Keratinocyte (primary cell): ENCODE measurements around the gene PDZRN4. TPM values are rescaled to one million over a fixed set of nuclear protein-coding genes. Genes with fewer than 3 reads are reported as not detected.

Experiments used
- DNase-seq: peaks from one replicate; pipeline ENCODE4 v3.0.0-alpha.2; 2011; ENCODE audit warnings: low read depth, missing footprints, low spot score
- FAIRE-seq: peaks from 2 replicates; lab custom pipeline; 2011; peaks lifted over from hg19 to GRCh38; lab: Jason Lieb, UNC
- H2AFZ ChIP-seq: 2 replicates; pipeline ENCODE4 v1.6.0; 2012; ENCODE audit warnings: low read length, control low read depth, inconsistent platforms; ENCODE audit not compliant: control insufficient read depth
- H3K27ac ChIP-seq: 2 replicates; pipeline ENCODE4 v1.5.1; 2011; ENCODE audit warnings: low read length; ENCODE audit not compliant: control insufficient read depth, insufficient read depth
- H3K27me3 ChIP-seq: 3 replicates; pipeline ENCODE4 v1.6.0; 2011; ENCODE audit warnings: low read length; ENCODE audit not compliant: control insufficient read depth, insufficient read depth; ENCODE audit errors: extremely low read depth
- H3K36me3 ChIP-seq, 2 experiments: 2 replicates in 1 of 2; 3 replicates in 1 of 2; pipeline ENCODE4 v1.5.1; 2011; ENCODE audit warnings: low read length in 2 of 2, mild to moderate bottlenecking in 1 of 2; ENCODE audit not compliant: control insufficient read depth in 2 of 2, insufficient read depth in 2 of 2; ENCODE audit errors: extremely low read depth in 1 of 2
- H3K4me1 ChIP-seq: 3 replicates; pipeline ENCODE4 v1.5.1; 2011; ENCODE audit warnings: low read length; ENCODE audit not compliant: control insufficient read depth, insufficient read depth; ENCODE audit errors: extremely low read depth
- H3K4me2 ChIP-seq: 3 replicates; pipeline ENCODE4 v1.6.0; 2011; ENCODE audit warnings: low read depth, low read length; ENCODE audit not compliant: control insufficient read depth, insufficient read depth; ENCODE audit errors: extremely low read depth
- H3K4me3 ChIP-seq, 3 experiments: fragments of 200-600 bp in 1 of 3; sonication (generic) in 1 of 3; 2 replicates in 2 of 3; 3 replicates in 1 of 3; pipeline ENCODE4 v1.5.1; 2011 to 2016; ENCODE audit warnings: low read length in 3 of 3, mild to moderate bottlenecking in 3 of 3, control low read depth in 2 of 3, inconsistent platforms in 1 of 3, low read depth in 1 of 3, mixed read lengths in 1 of 3, mixed run types in 1 of 3, moderate library complexity in 1 of 3; ENCODE audit not compliant: control insufficient read depth in 2 of 3, insufficient read depth in 2 of 3; ENCODE audit errors: extremely low read depth in 1 of 3
- H3K79me2 ChIP-seq: 2 replicates; pipeline ENCODE4 v1.6.0; 2012; ENCODE audit warnings: low read length; ENCODE audit not compliant: control insufficient read depth, insufficient read depth
- H3K9ac ChIP-seq: 3 replicates; pipeline ENCODE4 v1.6.0; 2011; ENCODE audit warnings: low read length; ENCODE audit not compliant: control insufficient read depth, insufficient read depth; ENCODE audit errors: extremely low read depth
- H3K9me1 ChIP-seq: 3 replicates; pipeline ENCODE4 v1.6.0; 2011; ENCODE audit warnings: low read length; ENCODE audit not compliant: control insufficient read depth, insufficient read depth; ENCODE audit errors: extremely low read depth
- H3K9me3 ChIP-seq: 2 replicates; pipeline ENCODE4 v1.5.1; 2012; ENCODE audit warnings: low read depth, low read length; ENCODE audit not compliant: control insufficient read depth
- H4K20me1 ChIP-seq: 3 replicates; pipeline ENCODE4 v1.6.0; 2011; ENCODE audit warnings: low read length; ENCODE audit not compliant: control insufficient read depth, insufficient read depth; ENCODE audit errors: extremely low read depth
- CTCF ChIP-seq, 3 experiments: IDR thresholded peaks in 1 of 3; conservative IDR thresholded peaks in 1 of 3; optimal IDR thresholded peaks in 1 of 3; 2 replicates in 2 of 3; 3 replicates in 1 of 3; pipeline versions ENCODE3 to v1.5.1; 2011; ENCODE audit warnings: low read length in 3 of 3, mild to moderate bottlenecking in 3 of 3, moderate library complexity in 2 of 3, control low read depth in 1 of 3, inconsistent platforms in 1 of 3; ENCODE audit not compliant: insufficient read depth in 2 of 3; ENCODE audit errors: extremely low read depth in 1 of 3
- EZH2 ChIP-seq: IDR thresholded peaks from one replicate; pipeline ENCODE4 v1.6.1; 2012; ENCODE audit warnings: inconsistent platforms, mild to moderate bottlenecking, low read length, moderate library complexity
- dilution Hi-C: fragments of 300-500 bp; cut with MboI; formaldehyde crosslinking; loops from one replicate; pipeline ENCODE4 v1.7.0; 2020; ENCODE audit warnings: low sequenced_read_pairs; ENCODE audit not compliant: extremely low pct_ligation_motif_present
- polyA plus RNA-seq, 5 experiments: library from polyadenylated mRNA; depleted of rRNA in 3 of 5; stranded (reverse) in 3 of 5; stranded (forward) in 1 of 5; unstranded in 1 of 5; fragments of >200 nt; gene quantifications; 1 replicate in 1 of 5; 2 replicates in 3 of 5; 3 replicates in 1 of 5; pipeline versions ENCODE4 v1.2.1 to v1.2.3, GENCODE V29; 2011 to 2012; ENCODE audit warnings: missing spikeins in 2 of 5, low read depth in 1 of 5, low replicate concordance in 1 of 5

PDZRN4 gene
- polyA plus RNA-seq, 1 donor (not counting 4 experiments of a cell fraction or from before 2014, with no cell fraction given) = not detected

GRCh38 chr12:41485203-41485602 is 297.1 kb downstream of the PDZRN4 start:
- no peak overlapping the region for H3K4me2 ChIP-seq
- H3K9me1 ChIP-seq = no peaks in the 10 kb centered on the region
- dilution Hi-C loops = no loop called here
- no peak for FAIRE-seq
- peak overlapping the region; percentile 27 for H2AFZ ChIP-seq
- H3K36me3 ChIP-seq = no peaks in the 10 kb centered on the region
- H3K79me2 ChIP-seq = no peaks in the 10 kb centered on the region
- H3K9ac ChIP-seq = no peak overlapping the region
- H3K4me1 ChIP-seq = no peaks in the 10 kb centered on the region
- no peaks in the 10 kb centered on the region for H3K27me3 ChIP-seq
- DNase-seq = no peak
- H3K4me3 ChIP-seq = no peak overlapping the region
- no peaks in the 10 kb centered on the region for H3K9me3 ChIP-seq
- H3K27ac ChIP-seq = no peak overlapping the region
- no peaks in the 10 kb centered on the region for H4K20me1 ChIP-seq
- TF ChIP-seq CTCF (optimal IDR thresholded peaks at IDR 0.05 in 1 of 3, IDR thresholded peaks at IDR 0.05 in 1 of 3, conservative IDR thresholded peaks at IDR 0.05 in 1 of 3; ENCODE audit: extremely low read depth in 1 of 3, insufficient read depth in 2 of 3, low read length in 3 of 3) (no peak), EZH2 (no peak)

GRCh38 chr12:41486718-41487117 is 298.6 kb downstream of the PDZRN4 start:
- H3K36me3 ChIP-seq = no peaks in the 10 kb centered on the region
- H4K20me1 ChIP-seq = no peaks in the 10 kb centered on the region
- H3K4me2 ChIP-seq = no peak overlapping the region
- H3K27me3 ChIP-seq = no peaks in the 10 kb centered on the region
- DNase-seq (no peak), FAIRE-seq (no peak)
- H3K27ac ChIP-seq = no peak overlapping the region
- dilution Hi-C loops = no loop called here
- H3K79me2 ChIP-seq = no peaks in the 10 kb centered on the region
- no peak overlapping the region for H3K9ac ChIP-seq
- no peaks in the 10 kb centered on the region for H3K9me3 ChIP-seq
- no peaks in the 10 kb centered on the region for H3K4me1 ChIP-seq
- no peak overlapping the region for H2AFZ ChIP-seq
- no peak overlapping the region for H3K4me3 ChIP-seq
- H3K9me1 ChIP-seq = no peaks in the 10 kb centered on the region
- TF ChIP-seq CTCF (optimal IDR thresholded peaks at IDR 0.05 in 1 of 3, IDR thresholded peaks at IDR 0.05 in 1 of 3, conservative IDR thresholded peaks at IDR 0.05 in 1 of 3; ENCODE audit: extremely low read depth in 1 of 3, insufficient read depth in 2 of 3, low read length in 3 of 3) = no peak
- no peak for TF ChIP-seq EZH2
